Measurements from ENCODE around the gene RUVBL1. TPM values are rescaled to one million over a fixed set of nuclear protein-coding genes. Genes with fewer than 3 reads are reported as not detected.

Gene RUVBL1
- total RNA-seq, 2 donors from 2014 or later = 36.1 to 69.7 TPM

DNA sequence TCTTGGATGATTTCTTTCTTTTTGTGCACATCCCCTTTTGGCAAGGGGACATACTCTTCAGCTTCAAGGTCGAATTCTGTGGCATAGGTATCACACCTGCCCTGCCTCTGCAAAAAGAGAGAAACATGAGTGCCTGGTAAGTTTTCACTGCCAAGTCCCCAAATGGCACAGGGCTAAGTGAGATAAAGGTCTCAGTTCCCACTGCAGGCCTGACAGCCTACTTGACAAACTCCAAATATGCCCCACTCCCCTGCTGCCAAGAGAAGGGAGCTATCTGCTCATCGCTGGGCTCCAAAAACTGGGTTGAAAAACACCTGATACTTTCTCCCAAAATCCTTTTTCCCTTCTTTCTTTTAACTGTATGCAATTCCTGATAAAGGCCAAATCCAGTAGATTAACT is 23.0 kb downstream of the RUVBL1 start:
- peaks cover 0 to 8% of the 10 kb centered on the region in 2 donors for H3K36me3 Mint-ChIP-seq

DNA sequence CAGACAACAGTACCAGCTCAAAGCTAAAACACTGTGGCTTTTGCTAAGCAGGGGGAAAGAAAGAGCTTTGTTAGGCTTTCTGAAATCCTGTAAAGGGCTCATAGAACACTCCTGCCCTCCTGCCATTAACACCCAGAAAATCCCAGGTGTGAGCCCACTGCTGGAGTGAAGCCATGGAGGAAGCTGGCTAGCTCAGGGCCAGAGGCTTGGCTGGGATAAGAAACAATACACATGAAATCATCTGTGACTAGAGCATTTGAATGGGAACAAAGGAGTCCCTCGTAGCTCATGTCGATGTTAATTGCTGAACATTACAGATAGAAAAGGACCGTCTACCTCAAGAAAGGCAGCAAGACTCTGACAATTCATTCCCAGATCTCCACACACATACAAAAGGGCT is 23.5 kb downstream of the RUVBL1 start:
- ATAC-seq (no peak), DNase-seq (ENCODE audit: low spot score in 2 of 2) (no peak)
- Mint-ChIP-seq H3K36me3 (peaks cover 1 to 8% of the 10 kb centered on the region in 2 donors), H3K27ac (peak overlapping the region in 1 of 2 donors; percentile 72), H3K9me3 (no peaks in the 10 kb centered on the region)

More for the DNA sequence above, 23.0 kb downstream of the RUVBL1 start:
- ATAC-seq (no peak), DNase-seq (ENCODE audit: low spot score in 2 of 2) (no peak)
- H3K27ac Mint-ChIP-seq = peak overlapping the region in 1 of 2 donors; percentile 72
- no peaks in the 10 kb centered on the region for H3K9me3 Mint-ChIP-seq

DNA sequence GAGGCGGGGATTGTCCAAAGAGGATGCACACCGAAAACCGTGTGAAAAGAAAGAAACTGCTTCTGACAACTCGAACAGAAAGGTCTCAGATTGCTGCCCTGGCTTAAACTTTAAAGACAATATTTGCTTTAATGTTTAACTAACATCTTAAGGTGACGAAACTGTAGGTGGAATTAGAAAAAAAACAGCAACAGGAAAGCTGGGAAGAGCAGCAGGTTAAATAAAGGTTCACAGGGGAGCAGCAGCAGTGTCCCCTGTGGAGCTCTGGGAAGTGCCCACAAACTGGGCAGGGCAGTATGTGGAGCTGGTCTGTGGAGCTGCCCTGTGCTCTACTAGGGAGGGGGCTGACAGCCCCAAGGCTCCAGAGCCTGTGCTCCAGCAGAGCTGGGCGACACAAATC is 25.4 kb downstream of the RUVBL1 start:
- DNase-seq (ENCODE audit: low spot score in 2 of 2) (no peak), ATAC-seq (no peak)
- Mint-ChIP-seq H3K9me3 (no peaks in the 10 kb centered on the region), H3K36me3 (peaks cover 5 to 12% of the 10 kb centered on the region in 2 donors), H3K27ac (peak overlapping the region in 1 of 2 donors; percentile 85)

DNA sequence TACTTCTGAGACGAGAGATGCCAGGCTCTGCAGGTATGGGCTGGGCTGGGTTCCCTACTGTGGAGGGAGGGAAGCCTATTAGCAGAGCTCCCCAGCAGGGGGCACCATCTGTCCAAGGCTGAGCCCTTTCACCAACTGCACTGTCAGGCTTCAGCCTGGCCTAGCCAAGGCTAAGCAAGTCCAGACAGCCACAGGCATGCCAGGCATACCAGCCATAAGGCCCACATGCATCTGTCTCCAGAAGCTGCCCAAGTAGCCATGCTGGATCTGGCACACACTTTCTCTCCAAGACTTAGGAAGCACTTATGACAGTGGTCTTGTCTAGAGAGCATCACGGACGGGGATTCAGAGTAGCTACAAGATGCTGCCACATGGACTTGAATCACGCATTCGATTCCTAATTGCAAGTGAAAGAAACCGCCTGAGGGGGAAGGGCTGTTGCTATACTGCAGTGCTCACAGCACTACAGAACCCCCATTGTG is 28.3 kb downstream of the RUVBL1 start:
- peak; percentile 72 to 84 for DNase-seq (ENCODE audit: low spot score in 2 of 2)
- H3K9me3 Mint-ChIP-seq = no peaks in the 10 kb centered on the region
- H3K27ac Mint-ChIP-seq = peak overlapping the region in 1 of 2 donors; percentile 83
- peak; percentile 98 to 99 for ATAC-seq
- H3K36me3 Mint-ChIP-seq = peaks cover 5 to 12% of the 10 kb centered on the region in 2 donors

DNA sequence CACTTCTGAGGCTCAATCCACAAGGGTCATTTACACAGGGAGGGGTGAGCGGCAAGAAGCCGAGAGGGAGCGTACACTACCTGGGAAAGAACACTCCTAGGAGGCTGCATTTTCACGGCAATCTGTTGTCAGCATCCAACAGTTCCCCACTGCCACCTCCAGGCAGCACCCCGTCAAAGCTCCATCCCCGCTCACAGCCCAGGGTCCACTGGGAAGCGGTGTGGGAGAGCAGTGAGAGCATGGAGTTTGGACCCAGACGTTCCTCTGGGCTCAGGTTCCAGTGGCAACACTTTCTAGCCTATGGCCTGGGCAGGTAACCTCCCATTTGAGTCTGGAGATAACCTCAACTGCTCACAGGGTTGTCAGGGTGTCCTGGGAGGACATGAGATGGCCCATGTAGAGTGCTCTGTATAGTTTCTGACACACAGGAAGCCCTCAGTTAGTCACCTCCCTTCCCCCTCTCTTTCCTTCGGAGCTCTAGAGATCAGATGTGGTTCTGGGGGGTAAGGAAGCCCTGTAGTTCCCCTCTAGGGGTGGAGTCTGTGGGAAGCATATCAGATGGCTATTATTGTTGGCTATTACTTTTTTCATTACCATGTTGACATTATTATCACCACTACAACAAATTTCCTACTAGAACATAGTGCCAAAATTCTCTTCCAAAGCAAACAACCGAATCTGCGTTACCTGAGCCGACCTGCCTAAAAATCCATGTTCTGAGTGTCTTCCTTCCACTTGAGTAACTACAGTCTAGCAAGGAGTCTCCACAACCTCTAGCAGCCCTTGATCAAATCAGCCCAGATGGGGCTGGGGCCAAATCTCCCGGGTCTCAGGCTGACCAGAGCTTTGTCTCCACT is 29.1 kb downstream of the RUVBL1 start:
- Mint-ChIP-seq H3K36me3 (peaks cover 5 to 12% of the 10 kb centered on the region in 2 donors), H3K9me3 (no peaks in the 10 kb centered on the region), H3K27ac (peak overlapping the region in 1 of 2 donors; percentile 83)
- DNase-seq (ENCODE audit: low spot score in 2 of 2) = no peak
- peak; percentile 40 to 43 for ATAC-seq

DNA sequence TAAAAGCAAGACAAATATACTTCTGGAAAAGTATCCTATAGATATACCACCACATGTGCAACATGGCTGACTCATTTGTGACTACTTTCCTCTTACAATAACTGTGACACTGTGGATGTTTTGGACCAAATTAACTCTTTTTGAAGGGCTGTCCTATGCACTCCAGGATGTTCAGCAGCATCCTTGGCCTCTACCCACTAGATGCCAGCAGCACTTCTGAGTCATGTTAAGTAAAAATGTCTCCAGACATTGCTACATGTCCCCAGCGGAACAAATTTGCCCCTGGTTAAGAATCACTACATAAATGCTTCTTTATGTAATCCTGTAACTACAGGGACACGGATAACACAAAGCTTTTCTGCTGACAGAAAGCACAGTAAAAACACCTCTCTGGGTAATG is 32.0 kb downstream of the RUVBL1 start:
- DNase-seq (ENCODE audit: low spot score in 2 of 2) (no peak), ATAC-seq (no peak)
- Mint-ChIP-seq H3K36me3 (peaks cover 4 to 19% of the 10 kb centered on the region in 2 donors), H3K9me3 (no peaks in the 10 kb centered on the region), H3K27ac (no peak overlapping the region)

DNA sequence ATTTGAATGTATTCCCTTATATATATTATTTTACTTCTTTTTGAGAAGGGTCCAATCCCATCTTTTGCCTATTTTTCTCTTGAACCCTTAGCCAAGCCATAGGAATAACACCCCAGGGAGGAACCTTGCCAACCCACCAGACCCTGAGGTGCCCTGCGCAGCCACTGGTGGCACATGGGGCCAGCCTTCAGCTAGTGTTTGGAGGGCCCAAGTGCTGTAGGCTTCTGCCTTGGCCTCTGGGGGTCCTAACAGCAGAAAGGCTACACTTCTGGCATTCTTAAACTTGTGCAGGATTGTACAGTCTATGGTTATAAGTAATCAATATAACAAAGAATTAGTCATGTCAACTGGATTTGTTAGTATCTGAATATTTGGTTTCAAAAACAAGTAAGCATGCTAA is 34.5 kb downstream of the RUVBL1 start:
- Mint-ChIP-seq H3K36me3 (peaks cover 4 to 24% of the 10 kb centered on the region in 2 donors), H3K9me3 (no peaks in the 10 kb centered on the region), H3K27ac (no peak overlapping the region)
- no peak for ATAC-seq
- DNase-seq (ENCODE audit: low spot score in 2 of 2) = no peak

DNA sequence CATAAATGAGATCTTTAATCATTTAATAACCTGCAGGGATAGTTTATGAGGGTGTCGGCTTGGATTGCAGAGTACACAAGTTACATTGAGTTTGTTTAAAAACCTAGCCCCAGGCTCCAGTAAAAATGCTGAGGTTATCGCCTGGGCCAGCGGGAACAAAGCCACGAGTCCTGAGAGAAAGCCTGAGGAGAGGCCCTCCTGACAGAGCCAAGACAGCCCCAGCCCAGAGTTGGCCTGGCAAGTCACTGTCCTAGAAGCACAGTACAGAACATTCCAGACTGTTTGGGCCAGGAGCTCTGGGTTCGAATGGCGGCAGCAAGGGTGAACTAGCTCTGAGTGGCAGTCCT is 39.0 kb downstream of the RUVBL1 start:
- ATAC-seq (no peak), DNase-seq (ENCODE audit: low spot score in 2 of 2) (no peak)
- peaks cover 21 to 41% of the 10 kb centered on the region in 2 donors for H3K36me3 Mint-ChIP-seq

DNA sequence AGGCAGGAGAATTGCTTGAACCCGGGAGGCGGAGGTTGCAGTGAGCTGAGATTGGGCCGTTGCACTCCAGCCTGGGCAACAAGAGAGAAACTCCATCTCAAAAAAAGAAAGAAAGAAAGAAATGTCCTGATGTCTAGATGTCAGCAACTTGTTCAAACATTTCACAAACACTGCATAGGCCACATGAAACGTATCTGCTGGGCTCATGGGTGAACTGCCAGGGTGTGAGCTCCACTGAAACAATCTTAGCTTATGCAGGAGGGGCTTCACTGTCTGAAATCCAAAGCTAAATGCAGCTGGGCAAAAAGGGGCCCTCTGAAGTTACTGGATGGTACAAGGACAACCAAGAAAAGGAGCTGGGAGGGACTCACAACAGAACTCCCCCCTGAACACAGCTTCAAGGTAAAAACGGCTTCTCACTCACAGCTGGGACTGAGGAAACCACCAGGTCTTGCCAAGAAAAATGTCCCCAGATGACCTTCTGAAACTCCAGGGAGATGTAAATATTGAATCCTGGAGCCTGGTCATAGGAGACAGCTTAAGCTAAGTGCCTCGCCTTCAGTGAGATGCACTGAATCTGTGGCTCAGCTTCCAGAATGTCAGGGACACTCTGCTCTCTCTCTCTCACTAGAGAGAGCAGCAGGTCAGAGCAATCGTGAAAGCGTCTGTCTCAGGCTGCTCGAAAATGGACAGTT is 39.5 kb downstream of the RUVBL1 start:
- no peak overlapping the region for H3K27ac Mint-ChIP-seq
- no peaks in the 10 kb centered on the region for H3K9me3 Mint-ChIP-seq
- H3K36me3 Mint-ChIP-seq = peaks cover 21 to 41% of the 10 kb centered on the region in 2 donors
- DNase-seq (ENCODE audit: low spot score in 2 of 2) = no peak
- ATAC-seq = no peak

More for the DNA sequence above, 39.0 kb downstream of the RUVBL1 start:
- Mint-ChIP-seq H3K9me3 (no peaks in the 10 kb centered on the region), H3K27ac (no peak overlapping the region)

DNA sequence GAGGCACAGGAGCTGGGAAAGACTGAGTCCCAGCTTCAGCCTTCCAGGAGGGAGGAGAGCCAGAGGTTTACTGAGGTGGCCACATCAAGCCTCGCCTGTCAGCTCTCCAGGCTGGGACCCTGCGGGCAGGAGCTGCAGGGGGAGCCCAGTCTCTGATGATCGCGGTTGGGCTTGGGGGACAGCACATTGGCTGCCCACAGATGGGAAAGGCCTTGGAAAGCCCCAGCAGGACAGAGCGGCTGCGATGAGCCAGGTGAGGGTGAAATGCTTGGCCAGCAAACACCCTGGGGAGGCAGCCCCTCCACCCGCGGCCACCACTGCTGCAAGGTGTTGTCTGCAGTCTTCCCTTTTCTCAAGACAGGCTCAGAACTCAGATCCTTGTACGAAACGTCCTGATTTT is 40.2 kb downstream of the RUVBL1 start:
- H3K27ac Mint-ChIP-seq = no peak overlapping the region
- no peak for ATAC-seq
- peaks cover 21 to 41% of the 10 kb centered on the region in 2 donors for H3K36me3 Mint-ChIP-seq
- H3K9me3 Mint-ChIP-seq = no peaks in the 10 kb centered on the region
- DNase-seq (ENCODE audit: low spot score in 2 of 2) = no peak

DNA sequence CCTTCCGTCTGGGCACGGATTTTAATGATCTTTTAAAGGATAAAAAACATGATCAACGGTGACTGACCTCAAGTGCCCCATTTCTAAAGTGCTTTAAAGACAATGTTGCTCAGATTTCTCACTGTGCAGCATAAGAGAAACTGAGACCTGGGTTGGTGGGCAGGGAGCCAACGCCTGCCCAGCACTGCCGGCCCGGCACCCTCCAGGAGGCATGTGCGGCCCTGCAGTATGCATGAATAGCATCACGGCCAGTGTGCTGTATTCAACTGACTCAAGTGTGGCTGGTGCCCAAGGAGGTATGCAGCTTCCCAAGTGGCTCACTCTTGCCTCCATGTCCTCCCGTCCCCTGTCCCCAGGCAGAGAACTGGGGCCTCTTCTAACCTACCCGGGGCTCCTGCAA is 41.1 kb downstream of the RUVBL1 start:
- Mint-ChIP-seq H3K27ac (peak overlapping the region in 1 of 2 donors; percentile 50), H3K36me3 (peaks cover 21 to 35% of the 10 kb centered on the region in 2 donors), H3K9me3 (no peaks in the 10 kb centered on the region)
- DNase-seq (ENCODE audit: low spot score in 2 of 2) = no peak
- no peak for ATAC-seq

DNA sequence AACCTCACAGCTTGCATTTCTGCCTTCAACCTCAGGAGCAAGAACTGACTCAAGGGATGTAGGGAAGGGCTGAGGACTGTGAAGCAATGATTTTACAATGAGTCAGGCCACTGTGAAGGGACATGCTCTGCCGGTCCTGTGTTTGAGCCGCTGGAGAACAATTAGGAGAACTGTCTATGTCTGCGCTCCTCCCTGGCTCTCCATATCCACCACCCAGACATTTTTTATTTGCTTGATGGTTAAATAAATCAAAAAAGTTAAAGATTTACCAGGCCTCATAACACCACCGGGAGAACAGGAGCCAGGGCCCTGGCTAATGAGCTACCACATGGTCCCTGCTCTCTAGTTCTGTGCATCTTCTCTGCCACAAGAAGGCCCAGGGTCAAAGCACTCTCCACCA is 41.8 kb downstream of the RUVBL1 start:
- ATAC-seq (no peak), DNase-seq (ENCODE audit: low spot score in 2 of 2) (no peak)
- Mint-ChIP-seq H3K27ac (no peak overlapping the region), H3K36me3 (peaks cover 21 to 28% of the 10 kb centered on the region in 2 donors), H3K9me3 (no peaks in the 10 kb centered on the region)

DNA sequence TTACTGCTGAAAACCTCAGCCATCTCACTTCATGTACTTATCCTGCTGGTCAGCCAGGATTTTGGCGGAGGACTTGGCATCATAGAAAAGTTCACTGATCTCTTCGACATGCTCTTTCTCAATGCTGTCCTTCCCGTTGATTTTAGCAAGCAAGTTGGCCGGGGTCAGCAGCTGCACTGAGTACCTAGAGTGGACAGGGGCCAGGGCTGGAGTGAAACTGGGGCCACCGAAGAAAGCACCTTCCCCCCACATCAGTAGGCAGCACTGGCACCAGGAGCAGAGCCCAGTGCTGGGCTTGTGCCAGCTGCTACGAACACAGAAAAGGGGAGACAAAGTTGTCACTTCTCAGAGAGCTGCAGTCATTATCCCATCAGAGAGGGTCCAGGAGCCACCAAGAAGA is 42.4 kb downstream of the RUVBL1 start:
- Mint-ChIP-seq H3K27ac (peak overlapping the region in 1 of 2 donors; percentile 50), H3K36me3 (peaks cover 21 to 28% of the 10 kb centered on the region in 2 donors), H3K9me3 (no peaks in the 10 kb centered on the region)
- no peak for ATAC-seq
- no peak for DNase-seq (ENCODE audit: low spot score in 2 of 2)

DNA sequence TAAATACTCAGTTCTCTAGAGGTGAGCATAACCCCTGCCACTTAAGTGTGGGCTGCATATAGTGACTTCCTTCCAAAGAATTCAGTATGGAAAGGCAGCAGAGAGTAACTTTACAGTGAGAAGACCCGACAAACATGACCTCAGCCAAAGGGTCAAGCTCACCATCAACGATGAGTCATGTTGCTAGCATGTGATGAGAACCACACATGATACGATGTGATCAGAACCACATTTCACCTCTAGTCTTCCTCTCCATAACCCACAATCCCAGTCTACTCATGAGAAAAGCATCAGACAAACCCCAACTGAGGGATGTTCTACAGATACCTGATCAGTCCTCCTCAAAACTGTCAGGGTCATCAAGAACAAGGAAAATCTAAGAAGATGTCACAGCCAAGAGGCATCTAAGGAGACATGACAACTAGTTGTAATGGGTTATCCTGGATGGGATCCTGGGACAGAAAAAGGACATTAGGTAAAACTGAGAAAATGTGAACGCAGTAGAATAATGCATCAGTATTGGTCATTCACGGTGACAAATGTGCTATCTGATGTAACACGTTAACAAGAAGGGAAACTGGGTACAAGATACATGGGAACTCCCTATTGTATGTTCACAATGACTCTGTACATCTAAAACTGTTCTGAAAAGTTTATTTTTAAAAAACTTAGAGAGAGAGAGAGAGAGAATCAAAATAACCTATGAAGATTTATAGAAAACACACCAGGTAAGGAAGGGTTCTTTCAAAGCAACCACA is 43.1 kb downstream of the RUVBL1 start:
- Mint-ChIP-seq H3K9me3 (no peaks in the 10 kb centered on the region), H3K36me3 (peaks cover 20 to 27% of the 10 kb centered on the region in 2 donors), H3K27ac (no peak overlapping the region)

DNA sequence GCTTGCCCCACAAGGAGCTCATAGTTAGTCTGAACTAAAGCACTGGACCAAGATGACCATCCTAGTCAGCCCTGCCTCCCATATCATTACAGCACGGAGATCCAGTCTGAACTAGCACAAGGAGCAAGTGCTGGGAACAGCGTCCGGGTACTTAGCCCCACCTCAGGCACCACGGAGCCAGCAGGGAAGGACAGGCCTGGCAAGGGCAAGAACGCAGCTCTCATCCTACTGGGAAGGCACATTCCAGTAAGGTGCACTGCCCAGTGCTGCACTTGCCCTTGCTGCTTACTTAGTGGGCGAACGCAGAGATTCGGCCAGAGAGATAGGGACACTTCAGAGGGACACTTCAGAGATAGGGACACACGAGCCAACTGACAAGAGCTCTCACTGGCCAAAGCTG is 43.8 kb downstream of the RUVBL1 start:
- Mint-ChIP-seq H3K36me3 (peaks cover 17 to 24% of the 10 kb centered on the region in 2 donors), H3K9me3 (no peaks in the 10 kb centered on the region), H3K27ac (no peak overlapping the region)
- DNase-seq (ENCODE audit: low spot score in 2 of 2) (no peak), ATAC-seq (no peak)

More for the DNA sequence above, 43.1 kb downstream of the RUVBL1 start:
- no peak for ATAC-seq
- no peak for DNase-seq (ENCODE audit: low spot score in 2 of 2)

DNA sequence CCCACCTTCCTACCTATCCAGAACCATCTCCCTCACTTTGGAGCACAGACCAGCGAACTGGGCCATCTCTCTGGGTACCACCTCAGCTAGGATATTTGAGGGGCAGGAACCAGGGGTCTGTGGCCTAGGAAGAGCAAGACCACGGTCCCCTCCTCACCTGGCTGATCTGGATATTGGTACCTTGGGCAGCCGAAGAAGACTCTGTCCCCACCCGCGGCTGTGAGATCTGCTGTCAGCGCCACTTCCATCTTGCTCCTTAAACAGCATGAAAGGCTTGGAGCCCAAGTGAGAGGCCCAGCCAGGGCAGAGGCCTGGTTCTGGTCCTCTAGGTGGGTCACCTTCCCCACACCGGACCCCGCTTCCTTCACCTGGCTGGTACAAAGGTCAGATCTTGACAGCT is 44.7 kb downstream of the RUVBL1 start:
- Mint-ChIP-seq H3K27ac (no peak overlapping the region), H3K36me3 (peaks cover 16 to 17% of the 10 kb centered on the region in 2 donors), H3K9me3 (no peaks in the 10 kb centered on the region)
- no peak for DNase-seq (ENCODE audit: low spot score in 2 of 2)
- ATAC-seq = no peak

DNA sequence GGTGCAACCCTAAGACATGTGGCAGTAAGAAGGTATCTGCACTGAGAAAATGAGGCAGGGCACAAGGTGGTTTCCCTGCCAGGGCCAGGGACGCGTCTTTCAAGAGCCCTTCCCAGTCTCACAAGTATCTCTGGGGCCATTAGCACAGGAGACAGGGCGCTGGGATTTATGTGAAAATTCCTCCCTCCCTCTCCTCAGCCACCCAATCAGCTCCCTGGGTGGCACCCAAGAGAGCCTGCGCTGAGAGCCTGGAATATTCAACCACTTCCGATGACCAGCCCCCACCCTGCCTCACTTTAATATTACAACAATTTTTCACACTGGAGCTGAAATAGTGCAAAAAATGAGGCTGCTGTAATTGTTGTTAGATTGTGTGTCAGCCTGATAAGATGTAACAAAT is 45.3 kb downstream of the RUVBL1 start:
- ATAC-seq = no peak
- peaks cover 16 to 17% of the 10 kb centered on the region in 2 donors for H3K36me3 Mint-ChIP-seq

More for the DNA sequence above, 45.3 kb downstream of the RUVBL1 start:
- DNase-seq (ENCODE audit: low spot score in 2 of 2) = no peak
- H3K9me3 Mint-ChIP-seq = no peaks in the 10 kb centered on the region
- H3K27ac Mint-ChIP-seq = no peak overlapping the region
